WTC11 (cell line): ENCODE results near the gene SEZ6L2.

Experiments
- ATF3 ChIP-seq: sonication (generic); formaldehyde crosslinking; conservative IDR thresholded peaks from 2 replicates; pipeline ENCODE4 v1.8.1; 2022; ENCODE audit warnings: mild to moderate bottlenecking, missing genetic modification reagents
- CTCF ChIP-seq: fragments of 200-600 bp; IDR thresholded peaks from 2 replicates; pipeline ENCODE4 v1.8.0; 2022; ENCODE audit warnings: antibody characterized with exemption
- ETV6 ChIP-seq: sonication (generic); formaldehyde crosslinking; IDR thresholded peaks from 2 replicates; pipeline ENCODE4 v1.8.1; 2022; ENCODE audit warnings: mild to moderate bottlenecking, missing genetic modification reagents
- MAX ChIP-seq: sonication (generic); formaldehyde crosslinking; IDR thresholded peaks from 2 replicates; pipeline ENCODE4 v1.8.0; 2022; ENCODE audit warnings: mild to moderate bottlenecking, missing genetic modification reagents
- NFYB ChIP-seq: sonication (generic); formaldehyde crosslinking; conservative IDR thresholded peaks from 2 replicates; pipeline ENCODE4 v1.8.0; 2022; ENCODE audit warnings: low read depth, missing genetic modification reagents
- NR3C1 ChIP-seq: sonication (generic); formaldehyde crosslinking; conservative IDR thresholded peaks from 2 replicates; pipeline ENCODE4 v1.8.1; 2023; ENCODE audit warnings: low read depth, mild to moderate bottlenecking, missing genetic modification reagents
- OVOL2 ChIP-seq: fragments of 250-450 bp; sonication (Bioruptor Pico); IDR thresholded peaks from 2 replicates; pipeline ENCODE4 v1.9.0; 2021; ENCODE audit warnings: mild to moderate bottlenecking, borderline replicate concordance
- STAT6 ChIP-seq: sonication (generic); formaldehyde crosslinking; conservative IDR thresholded peaks from 2 replicates; pipeline ENCODE4 v1.8.1; 2023; ENCODE audit warnings: mild to moderate bottlenecking, low read depth, missing genetic modification reagents, moderate library complexity
- ZBTB21 ChIP-seq: sonication (generic); formaldehyde crosslinking; IDR thresholded peaks from 2 replicates; pipeline ENCODE4 v1.8.1; 2023; ENCODE audit warnings: mild to moderate bottlenecking, missing genetic modification reagents, borderline replicate concordance

GRCh38 chr16:29840240-29840639, 59.1 kb downstream of the SEZ6L2 start:
- no peak for TF ChIP-seq CTCF
- TF ChIP-seq NFYB (CRISPR knock-in tag), result no peak
- TF ChIP-seq NR3C1 (CRISPR knock-in tag), result no peak
- no peak for TF ChIP-seq ZBTB21
- TF ChIP-seq ATF3, result no peak
- TF ChIP-seq MAX (CRISPR knock-in tag), result no peak
- no peak for TF ChIP-seq OVOL2 (CRISPR knock-in tag)
- TF ChIP-seq STAT6 (CRISPR knock-in tag), result no peak
- TF ChIP-seq ETV6 (CRISPR knock-in tag), result no peak
